Mesodermal cell (in vitro differentiated cells): ENCODE results near the gene COPS6. TPM values are rescaled to one million over a fixed set of nuclear protein-coding genes. Genes with fewer than 3 reads are reported as not detected.

ENCODE experiments used
- H3K27ac ChIP-seq: 2 replicates; pipeline ENCODE4 v1.7.0; 2013; ENCODE audit warnings: mild to moderate bottlenecking, low read depth, low read length, moderate library complexity; ENCODE audit not compliant: severe bottlenecking
- H3K36me3 ChIP-seq: 2 replicates; pipeline ENCODE4 v1.7.1; 2013; ENCODE audit warnings: mild to moderate bottlenecking, low read length, moderate library complexity; ENCODE audit not compliant: control insufficient read depth, insufficient read depth
- H3K4me1 ChIP-seq: one replicate; pipeline ENCODE4 v1.7.1; 2013; ENCODE audit warnings: mild to moderate bottlenecking, low read length; ENCODE audit not compliant: insufficient read depth, control insufficient read depth, poor library complexity, severe bottlenecking
- H3K4me3 ChIP-seq: 2 replicates; pipeline ENCODE4 v1.7.0; 2013; ENCODE audit warnings: low read length, control low read depth, mild to moderate bottlenecking; ENCODE audit not compliant: insufficient read depth, poor library complexity, severe bottlenecking; ENCODE audit errors: extremely low read depth
- H3K9me3 ChIP-seq: 2 replicates; pipeline ENCODE4 v1.7.1; 2013; ENCODE audit warnings: mild to moderate bottlenecking, low read length, moderate library complexity; ENCODE audit not compliant: control insufficient read depth
- WGBS, 2 experiments: methylation state at CpG; one replicate each; pipeline ENCODE4 v1.1.5; 2013; ENCODE audit warnings: missing lambda C conversion rate in 2 of 2; ENCODE audit not compliant: insufficient coverage in 2 of 2; 5-methylcytosine and 5-hydroxymethylcytosine counted together
- polyA plus RNA-seq, 2 experiments: library from polyadenylated mRNA; stranded (reverse); fragments of 50-300 nt; gene quantifications; one replicate each; pipeline ENCODE4 v1.2.3, GENCODE V29; 2013

Gene COPS6
- 129 TPM for polyA plus RNA-seq (2013, experiment 1 of 2)
- 110 TPM for polyA plus RNA-seq (2013, experiment 2 of 2)

DNA sequence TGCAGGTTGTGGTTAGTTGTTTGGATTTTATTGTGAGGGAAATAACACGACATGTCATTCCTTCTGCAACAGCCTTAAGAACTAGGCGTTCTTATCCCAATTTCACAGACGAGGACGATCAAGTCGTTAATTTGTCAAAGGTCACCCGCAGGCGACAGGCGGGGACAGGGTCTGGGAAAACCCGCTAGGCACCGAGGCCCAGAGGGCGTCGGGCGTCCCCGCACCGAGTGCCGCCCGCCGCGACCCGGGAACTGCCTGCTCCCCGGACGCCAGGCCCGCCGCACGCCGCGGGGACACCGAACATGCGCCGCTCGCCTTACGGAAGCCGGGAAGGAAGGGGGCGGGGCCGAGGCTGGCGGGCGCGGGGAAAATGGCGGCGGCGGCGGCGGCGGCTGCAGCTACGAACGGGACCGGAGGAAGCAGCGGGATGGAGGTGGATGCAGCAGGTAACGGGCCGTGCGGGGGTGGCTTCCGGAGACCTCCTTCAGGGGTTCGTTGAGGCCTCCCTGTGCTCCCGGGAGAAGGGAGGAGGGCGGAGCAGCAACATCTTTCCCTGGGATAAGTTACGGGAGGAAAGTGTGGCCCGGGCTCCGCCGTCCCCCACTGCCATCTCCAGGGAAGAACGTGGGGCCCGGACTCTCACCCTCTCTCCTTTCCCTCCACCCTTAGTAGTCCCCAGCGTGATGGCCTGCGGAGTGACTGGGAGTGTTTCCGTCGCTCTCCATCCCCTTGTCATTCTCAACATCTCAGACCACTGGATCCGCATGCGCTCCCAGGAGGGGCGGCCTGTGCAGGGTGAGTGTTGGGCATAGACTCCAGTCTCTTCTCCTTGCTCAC lies at the start of gene COPS6:
COPS6 (plus strand) TSS at position 349 of the 837 bp plus-strand sequence; CDS start at position 371, 22 bp downstream.
- Histone ChIP-seq H3K4me3 (peak within 1 kb of the TSS; percentile 71), H3K36me3 (peaks cover 41% of the 10 kb centered on the region), H3K4me1 (peaks cover 34% of the 10 kb centered on the region), H3K27ac (peak within 1 kb of the TSS; percentile 98), H3K9me3 (no peaks in the 10 kb centered on the region)
- 1% methylated on average over 38 to 50 of the region's 68 CpGs for WGBS, 2 experiments

DNA sequence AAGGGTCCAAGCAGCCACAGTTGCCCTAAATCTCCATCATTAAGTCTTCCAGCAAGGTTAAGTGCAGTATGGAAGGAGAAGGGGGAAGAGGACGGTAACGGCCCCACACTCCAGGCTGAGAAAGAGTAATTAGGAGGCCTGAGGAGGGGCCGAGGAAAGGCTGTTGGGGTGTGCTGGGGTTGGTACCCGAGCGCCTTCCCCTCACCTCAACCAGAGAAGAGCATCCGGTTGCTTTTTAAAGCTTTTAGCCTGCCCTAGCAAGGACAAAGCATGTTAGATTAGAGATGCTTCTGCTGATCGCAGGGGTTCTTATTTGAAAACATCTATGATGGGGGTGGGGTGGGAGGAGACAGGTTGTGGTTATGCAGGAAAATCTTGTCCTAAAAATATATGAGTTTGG lies 48.2 kb upstream of the COPS6 start:
- Histone ChIP-seq H3K4me1 (peaks cover under 1% of the 10 kb centered on the region), H3K36me3 (peaks cover 34% of the 10 kb centered on the region), H3K27ac (no peak overlapping the region), H3K4me3 (no peak overlapping the region), H3K9me3 (no peaks in the 10 kb centered on the region)
- 93% methylated on average over 3 of the region's 7 CpGs; no CpG with 5 or more reads in 1 of the 2 experiments for WGBS, 2 experiments

DNA sequence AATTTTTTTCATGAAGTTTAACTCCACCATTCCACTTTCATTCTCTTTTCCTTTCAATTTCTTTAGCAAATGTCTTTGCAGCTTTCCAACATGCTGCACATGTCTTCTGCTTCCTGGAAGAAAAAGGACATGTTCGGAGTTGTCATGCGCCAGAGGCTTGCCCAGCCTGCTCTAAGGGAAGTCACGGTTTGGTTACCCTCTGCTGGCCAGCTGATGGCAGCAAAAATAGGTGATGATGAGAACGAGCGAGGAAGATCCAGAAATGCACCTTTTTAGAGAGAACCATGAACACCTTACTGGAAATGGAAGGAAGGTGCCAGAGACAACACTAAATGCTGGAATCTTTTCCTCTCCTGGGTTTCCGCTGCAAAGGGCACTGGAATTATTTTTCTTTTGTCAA lies 44.1 kb upstream of the COPS6 start:
- 83 to 86% methylated on average over 5 to 6 of the region's 6 CpGs for WGBS, 2 experiments
- no peak overlapping the region for H3K27ac ChIP-seq
- no peaks in the 10 kb centered on the region for H3K4me1 ChIP-seq
- H3K4me3 ChIP-seq, result no peak overlapping the region
- H3K9me3 ChIP-seq, result no peaks in the 10 kb centered on the region
- no peaks in the 10 kb centered on the region for H3K36me3 ChIP-seq

DNA sequence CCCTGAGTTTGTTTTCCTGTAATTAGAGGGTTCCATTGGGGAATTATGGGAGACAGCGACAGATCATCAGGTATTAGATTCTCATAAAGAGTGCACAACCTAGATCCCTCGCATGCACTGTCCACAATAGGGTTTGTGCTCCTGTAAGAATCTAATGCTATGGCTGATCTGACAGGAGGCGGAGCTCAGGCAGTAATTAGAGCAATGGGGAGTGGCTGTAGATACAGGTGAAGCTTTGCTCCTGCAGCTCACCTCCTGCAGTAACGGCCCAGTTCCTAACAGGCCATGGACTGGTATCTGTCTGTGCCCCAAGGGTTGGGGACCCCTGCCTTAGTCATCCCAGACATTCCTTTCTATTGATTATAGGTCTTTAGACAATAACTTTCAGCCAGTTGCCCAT lies 40.1 kb upstream of the COPS6 start:
- 90 to 100% methylated on average over 2 to 4 of the region's 4 CpGs for WGBS, 2 experiments
- H3K4me3 ChIP-seq, result no peak overlapping the region
- H3K9me3 ChIP-seq, result no peaks in the 10 kb centered on the region
- H3K36me3 ChIP-seq, result peaks cover 18% of the 10 kb centered on the region
- H3K27ac ChIP-seq, result no peak overlapping the region
- H3K4me1 ChIP-seq, result no peaks in the 10 kb centered on the region

DNA sequence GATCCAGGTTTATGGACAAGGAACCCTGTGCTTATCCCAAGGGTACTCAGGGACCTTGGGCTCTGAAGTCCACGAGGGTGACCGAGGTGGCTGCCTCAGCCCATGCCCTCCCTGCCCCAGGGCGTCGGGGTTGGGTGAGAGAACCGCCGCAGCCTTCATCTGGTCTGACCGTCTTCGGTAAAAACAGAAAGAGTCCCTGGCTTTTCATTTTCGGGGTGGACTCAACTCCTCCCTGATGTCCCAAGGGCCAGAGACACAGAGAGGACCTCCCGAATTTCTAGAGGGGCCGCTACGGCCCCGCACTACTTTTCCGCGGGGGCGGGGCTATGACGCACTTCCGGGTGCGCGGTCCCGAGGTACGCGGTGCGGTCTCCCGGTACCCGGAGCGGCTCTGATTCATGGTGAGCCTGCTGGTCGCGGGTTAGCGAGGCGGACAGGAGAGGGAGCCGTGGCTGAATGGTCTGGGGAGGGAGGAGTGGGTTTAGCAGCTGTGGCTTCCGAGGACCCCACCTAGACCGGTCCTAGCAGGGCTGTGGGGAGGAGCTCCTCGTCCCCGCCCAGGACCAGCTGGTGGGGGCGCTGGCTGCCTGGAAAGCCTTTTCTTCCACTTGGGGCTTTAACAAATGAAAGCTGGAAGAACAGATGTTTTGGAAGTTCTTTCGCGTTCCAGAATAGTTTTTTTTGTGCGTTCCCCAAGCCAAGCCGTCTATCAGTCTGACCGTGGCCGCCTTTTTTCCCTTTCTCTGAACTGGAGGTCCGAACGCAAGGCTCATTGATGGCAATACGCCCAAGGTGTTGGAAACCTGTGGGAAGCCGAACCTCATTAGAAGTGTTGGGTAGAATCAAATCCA lies 39.1 kb upstream of the COPS6 start, which contains the start of gene ZSCAN21:
ZSCAN21 (plus strand) TSS at position 334 of the 851 bp plus-strand sequence. CDS start 7,233 bp downstream, outside the sequence.
- 7 to 10% methylated on average over 25 to 41 of the region's 47 CpGs for WGBS, 2 experiments
- Histone ChIP-seq H3K9me3 (no peaks in the 10 kb centered on the region), H3K36me3 (peaks cover 22% of the 10 kb centered on the region), H3K4me3 (peak within 1 kb of the TSS; percentile 89), H3K4me1 (no peaks in the 10 kb centered on the region), H3K27ac (peak within 1 kb of the TSS; percentile 89)

DNA sequence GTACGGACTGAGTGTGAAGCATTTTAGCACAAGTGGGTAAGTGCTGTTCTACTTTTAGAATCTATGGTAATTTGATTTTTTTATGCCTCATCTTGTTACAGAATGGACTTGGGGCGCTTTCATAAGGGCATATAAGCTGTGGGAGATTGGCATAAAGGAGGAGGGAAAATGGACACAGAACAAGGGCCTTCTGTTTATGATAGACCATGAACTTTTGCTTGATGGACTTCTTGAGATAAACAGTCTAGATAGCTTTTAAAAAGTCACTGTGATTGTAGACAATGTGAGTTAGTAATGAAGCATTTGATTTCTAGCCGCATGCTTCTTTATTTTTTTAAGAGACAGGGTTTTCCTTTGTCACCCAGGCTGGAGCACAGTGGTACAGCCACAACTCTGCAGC lies 37.2 kb upstream of the COPS6 start:
- no peak overlapping the region for H3K4me3 ChIP-seq
- peaks cover 27% of the 10 kb centered on the region for H3K36me3 ChIP-seq
- H3K9me3 ChIP-seq, result no peaks in the 10 kb centered on the region
- H3K27ac ChIP-seq, result no peak overlapping the region
- H3K4me1 ChIP-seq, result no peaks in the 10 kb centered on the region
- 73 to 92% methylated on average over 2 to 3 of the region's 3 CpGs for WGBS, 2 experiments

DNA sequence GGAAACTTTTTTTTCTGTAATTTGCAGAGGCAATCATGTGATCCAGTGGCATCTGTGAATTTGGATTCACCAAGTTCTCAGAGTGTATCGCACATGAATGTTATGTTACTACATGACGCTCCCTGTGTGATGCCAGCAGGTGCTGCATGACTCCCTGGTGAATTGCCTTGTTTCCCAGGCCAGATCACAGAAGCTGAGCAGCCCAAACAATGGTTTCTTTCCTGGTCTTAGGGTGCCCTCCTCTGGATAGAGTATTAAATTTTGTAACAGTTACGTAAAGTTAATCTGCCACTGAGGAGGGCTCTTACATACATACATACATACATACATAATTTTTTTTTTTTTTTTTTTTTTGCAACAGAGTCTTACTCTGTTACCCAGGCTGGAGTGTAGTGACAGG lies 35.6 kb upstream of the COPS6 start:
- no peak overlapping the region for H3K27ac ChIP-seq
- 89 to 96% methylated on average over 2 of the region's 3 CpGs for WGBS, 2 experiments
- no peaks in the 10 kb centered on the region for H3K9me3 ChIP-seq
- H3K36me3 ChIP-seq, result peaks cover 43% of the 10 kb centered on the region
- H3K4me1 ChIP-seq, result no peaks in the 10 kb centered on the region
- no peak overlapping the region for H3K4me3 ChIP-seq

DNA sequence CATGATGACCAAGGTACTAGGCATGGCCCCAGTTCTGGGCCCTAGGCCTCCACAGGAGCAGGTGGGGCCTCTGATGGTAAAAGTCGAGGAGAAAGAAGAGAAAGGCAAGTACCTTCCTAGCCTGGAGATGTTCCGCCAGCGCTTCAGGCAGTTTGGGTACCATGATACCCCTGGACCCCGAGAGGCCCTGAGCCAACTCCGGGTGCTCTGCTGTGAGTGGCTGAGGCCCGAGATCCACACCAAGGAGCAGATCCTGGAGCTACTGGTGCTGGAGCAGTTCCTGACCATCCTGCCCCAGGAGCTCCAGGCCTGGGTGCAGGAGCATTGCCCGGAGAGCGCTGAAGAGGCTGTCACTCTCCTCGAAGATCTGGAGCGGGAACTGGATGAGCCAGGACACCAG lies 31.8 kb upstream of the COPS6 start:
- 92 to 97% methylated on average over 8 to 10 of the region's 10 CpGs for WGBS, 2 experiments
- peaks cover 69% of the 10 kb centered on the region for H3K36me3 ChIP-seq
- H3K27ac ChIP-seq, result no peak overlapping the region
- no peaks in the 10 kb centered on the region for H3K4me1 ChIP-seq
- H3K9me3 ChIP-seq, result no peaks in the 10 kb centered on the region
- H3K4me3 ChIP-seq, result no peak overlapping the region

DNA sequence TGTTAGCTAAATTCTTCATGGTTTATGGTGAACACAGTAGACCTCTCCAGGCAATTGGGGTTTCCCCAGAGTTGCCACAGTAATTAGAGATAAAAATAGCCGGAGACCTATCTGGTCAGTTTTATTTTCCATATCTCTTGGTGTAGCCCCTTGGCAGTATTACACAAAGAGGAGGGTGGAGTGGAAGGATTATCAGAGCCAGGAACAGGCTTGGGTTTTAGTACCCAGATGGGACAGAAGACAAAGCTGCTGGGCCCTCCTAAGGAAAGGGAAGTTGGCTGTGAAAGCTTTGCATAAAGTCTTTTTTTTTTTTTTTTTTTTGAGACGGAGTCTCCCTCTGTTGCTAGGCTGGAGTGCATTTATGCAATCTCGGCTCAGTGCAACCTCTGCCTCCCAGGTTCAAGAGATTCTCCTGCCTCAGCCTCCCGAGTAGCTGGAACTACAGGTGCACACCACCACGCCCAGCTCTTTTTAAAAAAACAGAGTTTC lies 29.5 kb upstream of the COPS6 start:
- Histone ChIP-seq H3K4me3 (no peak overlapping the region), H3K27ac (no peak overlapping the region), H3K36me3 (peaks cover 77% of the 10 kb centered on the region), H3K4me1 (no peaks in the 10 kb centered on the region), H3K9me3 (no peaks in the 10 kb centered on the region)
- WGBS, 2 experiments, result 91 to 94% methylated on average over 4 of the region's 5 CpGs

DNA sequence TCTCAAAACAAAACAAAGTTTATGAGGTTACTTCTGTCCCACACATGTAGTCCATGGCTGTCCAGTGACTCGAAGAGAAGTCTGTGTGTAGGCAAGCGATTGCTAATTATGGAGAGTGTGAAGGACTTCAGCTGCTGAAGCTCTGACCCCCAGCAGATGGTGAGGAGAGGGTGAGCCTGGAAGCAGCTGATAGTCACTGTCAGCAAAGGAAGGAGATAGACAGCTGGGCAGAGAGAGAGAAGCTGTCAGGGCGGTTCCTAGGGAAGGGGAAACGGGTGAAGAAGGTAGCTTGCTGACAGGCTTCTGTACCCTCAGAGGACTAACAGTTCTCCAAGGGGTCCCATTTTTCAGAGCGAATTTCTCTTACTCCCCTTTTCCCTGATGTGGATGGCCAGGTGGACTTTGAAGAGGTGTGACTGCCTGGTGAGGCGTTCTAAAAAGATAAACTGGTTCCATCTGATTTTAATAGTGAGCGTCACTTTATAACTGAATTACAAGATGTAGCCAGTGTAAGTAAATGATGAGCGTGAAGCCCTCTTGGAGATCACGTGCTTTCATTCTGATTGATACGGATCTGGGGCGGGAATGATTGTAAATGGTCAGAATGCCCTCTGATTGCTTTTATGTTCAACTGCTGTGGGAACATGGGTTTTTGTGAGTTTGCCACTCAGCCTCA lies 27.1 kb upstream of the COPS6 start:
- H3K4me1 ChIP-seq, result peaks cover 5% of the 10 kb centered on the region
- no peak overlapping the region for H3K4me3 ChIP-seq
- H3K36me3 ChIP-seq, result peaks cover 90% of the 10 kb centered on the region
- H3K9me3 ChIP-seq, result no peaks in the 10 kb centered on the region
- 93 to 95% methylated on average over 9 to 10 of the region's 11 CpGs for WGBS, 2 experiments
- H3K27ac ChIP-seq, result no peak overlapping the region
